ENCODE data around the gene ZNF304.

ZNF304 gene

DNA sequence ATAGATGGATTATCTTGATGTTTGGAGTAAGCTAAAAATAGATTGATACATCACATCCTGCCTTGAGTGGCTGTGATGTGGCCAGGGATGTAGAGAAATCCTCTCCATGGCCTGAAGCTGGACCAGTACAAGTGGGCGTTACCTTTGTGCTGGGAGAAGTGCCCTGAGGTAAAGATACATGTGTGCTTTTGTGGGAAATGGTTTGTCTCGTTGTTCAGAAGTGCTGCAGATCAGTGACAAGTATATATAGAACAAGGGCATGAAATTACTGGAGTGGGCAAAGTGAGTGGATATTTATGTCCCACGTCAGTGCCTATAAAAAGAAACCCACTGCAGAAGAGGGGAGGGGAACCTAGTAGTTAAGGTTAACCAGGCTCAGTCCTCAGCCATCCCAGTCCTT lies 12.2 kb upstream of the ZNF304 start:
- H3K36me3 ChIP-seq (ENCODE audit: control insufficient read depth in 2 of 2, insufficient read depth in 1 of 2, low read length in 2 of 2), result peaks cover 0 to 8% of the 10 kb centered on the region in 2 experiments; a peak in 1 of 3 replicates
- TF ChIP-seq ZNF664 (tag by site-specific recombination; IDR thresholded peaks at IDR 0.05), result peak; percentile 31; the same call in 1 of the 2 replicates
- TF ChIP-seq, protein P1, sequence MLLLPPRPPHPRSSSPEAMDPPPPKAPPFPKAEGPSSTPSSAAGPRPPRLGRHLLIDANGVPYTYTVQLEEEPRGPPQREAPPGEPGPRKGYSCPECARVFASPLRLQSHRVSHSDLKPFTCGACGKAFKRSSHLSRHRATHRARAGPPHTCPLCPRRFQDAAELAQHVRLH (tag by site-specific recombination; IDR thresholded peaks at IDR 0.05), result no peak
- H3K4me1 ChIP-seq (ENCODE audit: control insufficient read depth, insufficient read depth, low read length), result no peaks in the 10 kb centered on the region
- H3K27ac ChIP-seq (ENCODE audit: extremely low read depth, low read depth, low read length), result no peak overlapping the region
- ChIA-PET CTCF (interaction anchor here (0.7 kb wide), 2 partner anchors 12 to 20 kb away, joined by 3 read pairs; no protein-coding TSS in a partner anchor), POLR2A (interaction anchor here (1.1 kb wide), 1 partner anchor 12 kb away, joined by 3 read pairs; the partner anchor contains the start of gene ZNF304)
- H3K4me3 ChIP-seq (ENCODE audit: low read depth, low read length), result no peak overlapping the region
- H3K9me3 ChIP-seq (ENCODE audit: control insufficient read depth, insufficient read depth, low read depth, low read length), result no peaks in the 10 kb centered on the region

DNA sequence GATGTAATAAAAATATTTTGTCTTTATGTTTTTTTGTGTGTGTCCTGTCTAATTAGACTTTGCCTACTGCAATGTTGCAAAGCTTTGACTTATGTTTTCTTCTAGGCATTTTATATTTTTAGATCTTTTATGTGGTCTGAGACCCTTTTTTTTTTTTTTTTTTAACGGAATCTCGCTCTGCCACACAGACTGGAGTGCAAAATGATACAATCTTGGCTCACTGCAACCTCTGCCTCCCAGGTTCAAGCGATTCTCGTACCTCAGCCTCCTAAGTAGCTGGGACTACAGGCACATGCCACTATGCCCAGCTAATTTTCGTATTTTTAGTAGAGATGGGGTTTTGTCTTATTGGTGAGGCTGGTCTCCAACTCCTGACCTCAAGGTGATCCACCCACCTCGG lies 8.5 kb upstream of the ZNF304 start:
- no peak for TF ChIP-seq ZFP37 (tag by site-specific recombination; IDR thresholded peaks at IDR 0.05)
- TF ChIP-seq ZNF791 (tag by site-specific recombination; IDR thresholded peaks at IDR 0.05), result no peak
- no peak for TF ChIP-seq KLF1 (tag by site-specific recombination; IDR thresholded peaks at IDR 0.05)
- TF ChIP-seq, protein P2, sequence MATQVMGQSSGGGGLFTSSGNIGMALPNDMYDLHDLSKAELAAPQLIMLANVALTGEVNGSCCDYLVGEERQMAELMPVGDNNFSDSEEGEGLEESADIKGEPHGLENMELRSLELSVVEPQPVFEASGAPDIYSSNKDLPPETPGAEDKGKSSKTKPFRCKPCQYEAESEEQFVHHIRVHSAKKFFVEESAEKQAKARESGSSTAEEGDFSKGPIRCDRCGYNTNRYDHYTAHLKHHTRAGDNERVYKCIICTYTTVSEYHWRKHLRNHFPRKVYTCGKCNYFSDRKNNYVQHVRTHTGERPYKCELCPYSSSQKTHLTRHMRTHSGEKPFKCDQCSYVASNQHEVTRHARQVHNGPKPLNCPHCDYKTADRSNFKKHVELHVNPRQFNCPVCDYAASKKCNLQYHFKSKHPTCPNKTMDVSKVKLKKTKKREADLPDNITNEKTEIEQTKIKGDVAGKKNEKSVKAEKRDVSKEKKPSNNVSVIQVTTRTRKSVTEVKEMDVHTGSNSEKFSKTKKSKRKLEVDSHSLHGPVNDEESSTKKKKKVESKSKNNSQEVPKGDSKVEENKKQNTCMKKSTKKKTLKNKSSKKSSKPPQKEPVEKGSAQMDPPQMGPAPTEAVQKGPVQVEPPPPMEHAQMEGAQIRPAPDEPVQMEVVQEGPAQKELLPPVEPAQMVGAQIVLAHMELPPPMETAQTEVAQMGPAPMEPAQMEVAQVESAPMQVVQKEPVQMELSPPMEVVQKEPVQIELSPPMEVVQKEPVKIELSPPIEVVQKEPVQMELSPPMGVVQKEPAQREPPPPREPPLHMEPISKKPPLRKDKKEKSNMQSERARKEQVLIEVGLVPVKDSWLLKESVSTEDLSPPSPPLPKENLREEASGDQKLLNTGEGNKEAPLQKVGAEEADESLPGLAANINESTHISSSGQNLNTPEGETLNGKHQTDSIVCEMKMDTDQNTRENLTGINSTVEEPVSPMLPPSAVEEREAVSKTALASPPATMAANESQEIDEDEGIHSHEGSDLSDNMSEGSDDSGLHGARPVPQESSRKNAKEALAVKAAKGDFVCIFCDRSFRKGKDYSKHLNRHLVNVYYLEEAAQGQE (tag by site-specific recombination; IDR thresholded peaks at IDR 0.05), result no peak
- TF ChIP-seq ZNF658 (tag by site-specific recombination; IDR thresholded peaks at IDR 0.05), result no peak
- TF ChIP-seq, protein P3, sequence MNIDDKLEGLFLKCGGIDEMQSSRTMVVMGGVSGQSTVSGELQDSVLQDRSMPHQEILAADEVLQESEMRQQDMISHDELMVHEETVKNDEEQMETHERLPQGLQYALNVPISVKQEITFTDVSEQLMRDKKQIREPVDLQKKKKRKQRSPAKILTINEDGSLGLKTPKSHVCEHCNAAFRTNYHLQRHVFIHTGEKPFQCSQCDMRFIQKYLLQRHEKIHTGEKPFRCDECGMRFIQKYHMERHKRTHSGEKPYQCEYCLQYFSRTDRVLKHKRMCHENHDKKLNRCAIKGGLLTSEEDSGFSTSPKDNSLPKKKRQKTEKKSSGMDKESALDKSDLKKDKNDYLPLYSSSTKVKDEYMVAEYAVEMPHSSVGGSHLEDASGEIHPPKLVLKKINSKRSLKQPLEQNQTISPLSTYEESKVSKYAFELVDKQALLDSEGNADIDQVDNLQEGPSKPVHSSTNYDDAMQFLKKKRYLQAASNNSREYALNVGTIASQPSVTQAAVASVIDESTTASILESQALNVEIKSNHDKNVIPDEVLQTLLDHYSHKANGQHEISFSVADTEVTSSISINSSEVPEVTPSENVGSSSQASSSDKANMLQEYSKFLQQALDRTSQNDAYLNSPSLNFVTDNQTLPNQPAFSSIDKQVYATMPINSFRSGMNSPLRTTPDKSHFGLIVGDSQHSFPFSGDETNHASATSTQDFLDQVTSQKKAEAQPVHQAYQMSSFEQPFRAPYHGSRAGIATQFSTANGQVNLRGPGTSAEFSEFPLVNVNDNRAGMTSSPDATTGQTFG (tag by site-specific recombination; IDR thresholded peaks at IDR 0.05; ENCODE audit: borderline replicate concordance), result no peak
- no peak for TF ChIP-seq ZNF768 (tag by site-specific recombination; IDR thresholded peaks at IDR 0.05)
- TF ChIP-seq RBAK (tag by site-specific recombination; IDR thresholded peaks at IDR 0.05), result no peak
- no peak for TF ChIP-seq ZNF423 (tag by site-specific recombination; IDR thresholded peaks at IDR 0.05)
- TF ChIP-seq, protein P4, sequence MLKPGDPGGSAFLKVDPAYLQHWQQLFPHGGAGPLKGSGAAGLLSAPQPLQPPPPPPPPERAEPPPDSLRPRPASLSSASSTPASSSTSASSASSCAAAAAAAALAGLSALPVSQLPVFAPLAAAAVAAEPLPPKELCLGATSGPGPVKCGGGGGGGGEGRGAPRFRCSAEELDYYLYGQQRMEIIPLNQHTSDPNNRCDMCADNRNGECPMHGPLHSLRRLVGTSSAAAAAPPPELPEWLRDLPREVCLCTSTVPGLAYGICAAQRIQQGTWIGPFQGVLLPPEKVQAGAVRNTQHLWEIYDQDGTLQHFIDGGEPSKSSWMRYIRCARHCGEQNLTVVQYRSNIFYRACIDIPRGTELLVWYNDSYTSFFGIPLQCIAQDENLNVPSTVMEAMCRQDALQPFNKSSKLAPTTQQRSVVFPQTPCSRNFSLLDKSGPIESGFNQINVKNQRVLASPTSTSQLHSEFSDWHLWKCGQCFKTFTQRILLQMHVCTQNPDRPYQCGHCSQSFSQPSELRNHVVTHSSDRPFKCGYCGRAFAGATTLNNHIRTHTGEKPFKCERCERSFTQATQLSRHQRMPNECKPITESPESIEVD (tag by site-specific recombination; IDR thresholded peaks at IDR 0.05), result no peak
- TF ChIP-seq EGR2 (tag by site-specific recombination; IDR thresholded peaks at IDR 0.05; ENCODE audit: low read depth), result no peak
- no peak for TF ChIP-seq ZBTB17 (tag by site-specific recombination; IDR thresholded peaks at IDR 0.05)
- no peak for TF ChIP-seq GFI1B (tag by site-specific recombination; IDR thresholded peaks at IDR 0.05)
- TF ChIP-seq ZNF133 (tag by site-specific recombination; IDR thresholded peaks at IDR 0.05), result no peak
- TF ChIP-seq, protein P5, sequence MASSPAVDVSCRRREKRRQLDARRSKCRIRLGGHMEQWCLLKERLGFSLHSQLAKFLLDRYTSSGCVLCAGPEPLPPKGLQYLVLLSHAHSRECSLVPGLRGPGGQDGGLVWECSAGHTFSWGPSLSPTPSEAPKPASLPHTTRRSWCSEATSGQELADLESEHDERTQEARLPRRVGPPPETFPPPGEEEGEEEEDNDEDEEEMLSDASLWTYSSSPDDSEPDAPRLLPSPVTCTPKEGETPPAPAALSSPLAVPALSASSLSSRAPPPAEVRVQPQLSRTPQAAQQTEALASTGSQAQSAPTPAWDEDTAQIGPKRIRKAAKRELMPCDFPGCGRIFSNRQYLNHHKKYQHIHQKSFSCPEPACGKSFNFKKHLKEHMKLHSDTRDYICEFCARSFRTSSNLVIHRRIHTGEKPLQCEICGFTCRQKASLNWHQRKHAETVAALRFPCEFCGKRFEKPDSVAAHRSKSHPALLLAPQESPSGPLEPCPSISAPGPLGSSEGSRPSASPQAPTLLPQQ (tag by site-specific recombination; IDR thresholded peaks at IDR 0.05), result no peak
- no peak for TF ChIP-seq ZNF292 (tag by site-specific recombination; IDR thresholded peaks at IDR 0.05; ENCODE audit: borderline replicate concordance, low read depth)
- TF ChIP-seq ZNF2 (tag by site-specific recombination; IDR thresholded peaks at IDR 0.05), result no peak
- TF ChIP-seq, protein P6, sequence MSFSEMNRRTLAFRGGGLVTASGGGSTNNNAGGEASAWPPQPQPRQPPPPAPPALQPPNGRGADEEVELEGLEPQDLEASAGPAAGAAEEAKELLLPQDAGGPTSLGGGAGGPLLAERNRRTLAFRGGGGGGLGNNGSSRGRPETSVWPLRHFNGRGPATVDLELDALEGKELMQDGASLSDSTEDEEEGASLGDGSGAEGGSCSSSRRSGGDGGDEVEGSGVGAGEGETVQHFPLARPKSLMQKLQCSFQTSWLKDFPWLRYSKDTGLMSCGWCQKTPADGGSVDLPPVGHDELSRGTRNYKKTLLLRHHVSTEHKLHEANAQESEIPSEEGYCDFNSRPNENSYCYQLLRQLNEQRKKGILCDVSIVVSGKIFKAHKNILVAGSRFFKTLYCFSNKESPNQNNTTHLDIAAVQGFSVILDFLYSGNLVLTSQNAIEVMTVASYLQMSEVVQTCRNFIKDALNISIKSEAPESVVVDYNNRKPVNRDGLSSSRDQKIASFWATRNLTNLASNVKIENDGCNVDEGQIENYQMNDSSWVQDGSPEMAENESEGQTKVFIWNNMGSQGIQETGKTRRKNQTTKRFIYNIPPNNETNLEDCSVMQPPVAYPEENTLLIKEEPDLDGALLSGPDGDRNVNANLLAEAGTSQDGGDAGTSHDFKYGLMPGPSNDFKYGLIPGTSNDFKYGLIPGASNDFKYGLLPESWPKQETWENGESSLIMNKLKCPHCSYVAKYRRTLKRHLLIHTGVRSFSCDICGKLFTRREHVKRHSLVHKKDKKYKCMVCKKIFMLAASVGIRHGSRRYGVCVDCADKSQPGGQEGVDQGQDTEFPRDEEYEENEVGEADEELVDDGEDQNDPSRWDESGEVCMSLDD (tag by site-specific recombination; IDR thresholded peaks at IDR 0.05), result no peak
- no peak for TF ChIP-seq ZNF223 (tag by site-specific recombination; IDR thresholded peaks at IDR 0.05)
- TF ChIP-seq BCL11B (tag by site-specific recombination; IDR thresholded peaks at IDR 0.05; ENCODE audit: low read depth), result no peak
- ChIA-PET CTCF (interaction anchor here (0.6 kb wide), 1 partner anchor 285 kb away, joined by 3 read pairs; no protein-coding TSS in a partner anchor), POLR2A (interaction anchor here (3.8 kb wide), 1 partner anchor 8 kb away, joined by 13 read pairs; the partner anchor contains the start of gene ZNF304)
- Histone ChIP-seq H3K36me3 (ENCODE audit: control insufficient read depth in 2 of 2, insufficient read depth in 1 of 2, low read length in 2 of 2) (no peaks in the 10 kb centered on the region), H3K4me3 (ENCODE audit: low read depth, low read length) (no peak overlapping the region), H3K27ac (ENCODE audit: extremely low read depth, low read depth, low read length) (no peak overlapping the region), H3K4me1 (ENCODE audit: control insufficient read depth, insufficient read depth, low read length) (no peaks in the 10 kb centered on the region), H3K9me3 (ENCODE audit: control insufficient read depth, insufficient read depth, low read depth, low read length) (no peaks in the 10 kb centered on the region)
